IMR-90 (cell line): Measurements from ENCODE around the gene ELFN2. TPM values are rescaled to one million over a fixed set of nuclear protein-coding genes. Genes with fewer than 3 reads are reported as not detected.

Experiments used
- ATAC-seq: fragments of 200-7000 bp; cut with Tn5 transposase; 2 replicates; pipeline ENCODE4 v1.9.1; 2020; ENCODE audit warnings: low read depth, mild to moderate bottlenecking, moderate library complexity
- BruUV-seq: library from RNA; stranded (reverse); fragments of 400-500 nt; replicated peaks from 2 replicates; lab custom pipeline; 2021; lab: Mats Ljungman, UMichigan
- CTCF ChIA-PET: fragments of 300-600 bp; formaldehyde crosslinking; extraction: SDS; loops from one replicate; lab custom pipeline; 2021; ENCODE audit warnings: antibody characterized with exemption; lab: Yijun Ruan, JAX
- POLR2A ChIA-PET: fragments of 300-600 bp; sonication (Branson Sonifier 250); formaldehyde crosslinking; loops from one replicate; lab custom pipeline; 2022; ENCODE audit warnings: antibody characterized with exemption; ENCODE audit not compliant: unreplicated experiment; lab: Charles Lee
- DNase-seq: peaks from one replicate; pipeline ENCODE4 v3.0.0; 2013
- H2AFZ ChIP-seq: replicated peaks from 2 replicates; pipeline ENCODE3; 2013; ENCODE audit warnings: low read length, mild to moderate bottlenecking; ENCODE audit not compliant: poor library complexity
- H2AK5ac ChIP-seq: 2 replicates; pipeline ENCODE4 v1.6.1; 2013; ENCODE audit warnings: low read depth, low read length, inconsistent platforms
- H2AK9ac ChIP-seq: replicated peaks from 2 replicates; pipeline ENCODE3; 2013; ENCODE audit warnings: mild to moderate bottlenecking, low read depth, low read length, moderate library complexity; ENCODE audit not compliant: poor library complexity
- H2BK120ac ChIP-seq: 2 replicates; pipeline ENCODE4 v1.6.1; 2013; ENCODE audit warnings: low read depth, low read length, inconsistent platforms
- H2BK15ac ChIP-seq: 3 replicates; pipeline ENCODE4 v1.6.1; 2013; ENCODE audit warnings: low read depth, low read length, inconsistent platforms
- H2BK20ac ChIP-seq: 2 replicates; pipeline ENCODE4 v1.6.1; 2013; ENCODE audit warnings: low read depth, mild to moderate bottlenecking, inconsistent platforms, low read length, moderate library complexity
- H2BK5ac ChIP-seq: 2 replicates; pipeline ENCODE4 v1.6.1; 2013; ENCODE audit warnings: mild to moderate bottlenecking, low read depth, low read length, inconsistent platforms; ENCODE audit not compliant: poor library complexity, severe bottlenecking
- H3K14ac ChIP-seq: replicated peaks from 2 replicates; pipeline ENCODE4 v1.6.1; 2013; ENCODE audit warnings: low read depth, low read length, inconsistent platforms
- H3K18ac ChIP-seq: 2 replicates; pipeline ENCODE4 v1.6.1; 2013; ENCODE audit warnings: low read depth, low read length, control low read depth
- H3K23ac ChIP-seq: 2 replicates; pipeline ENCODE4 v1.6.1; 2013; ENCODE audit warnings: low read depth, low read length, inconsistent platforms
- H3K27ac ChIP-seq: 2 replicates; pipeline ENCODE4 v1.5.1; 2013; ENCODE audit warnings: mild to moderate bottlenecking, control low read depth, low read length; ENCODE audit not compliant: insufficient read depth
- H3K27me3 ChIP-seq: 2 replicates; pipeline ENCODE4 v1.6.1; 2013; ENCODE audit warnings: low read length; ENCODE audit not compliant: control insufficient read depth, insufficient read depth
- H3K36me3 ChIP-seq: 2 replicates; pipeline ENCODE4 v1.6.1; 2013; ENCODE audit warnings: low read length, mixed read lengths; ENCODE audit not compliant: control insufficient read depth, insufficient read depth
- H3K4ac ChIP-seq: 2 replicates; pipeline ENCODE4 v1.6.1; 2013; ENCODE audit warnings: low read depth, low read length, inconsistent platforms
- H3K4me1 ChIP-seq: 2 replicates; pipeline ENCODE4 v1.6.1; 2013; ENCODE audit warnings: low read length, mixed read lengths; ENCODE audit not compliant: control insufficient read depth, insufficient read depth
- H3K4me2 ChIP-seq: 2 replicates; pipeline ENCODE4 v1.6.1; 2013; ENCODE audit warnings: low read depth, mild to moderate bottlenecking, control low read depth, low read length, moderate library complexity
- H3K4me3 ChIP-seq: 2 replicates; pipeline ENCODE4 v1.5.1; 2013; ENCODE audit warnings: low read depth, mild to moderate bottlenecking, control low read depth, low read length, moderate library complexity; ENCODE audit not compliant: insufficient read depth
- H3K56ac ChIP-seq: 2 replicates; pipeline ENCODE4 v1.6.1; 2013; ENCODE audit warnings: low read length, inconsistent platforms; ENCODE audit not compliant: insufficient read depth; ENCODE audit errors: extremely low read depth
- H3K79me1 ChIP-seq, 2 experiments: 2 replicates each; pipeline ENCODE4 v1.6.1; 2013; ENCODE audit warnings: low read length in 2 of 2, inconsistent platforms in 1 of 2, low read depth in 1 of 2
- H3K9ac ChIP-seq: 2 replicates; pipeline ENCODE4 v1.6.1; 2013; ENCODE audit warnings: low read depth, low read length, control low read depth
- H3K9me1 ChIP-seq: 2 replicates; pipeline ENCODE4 v1.6.1; 2013; ENCODE audit warnings: low read length, inconsistent platforms; ENCODE audit not compliant: insufficient read depth
- H3K9me3 ChIP-seq: 2 replicates; pipeline ENCODE4 v1.6.1; 2013; ENCODE audit warnings: low read length; ENCODE audit not compliant: control insufficient read depth, insufficient read depth
- H4K20me1 ChIP-seq: 2 replicates; pipeline ENCODE4 v1.6.1; 2013; ENCODE audit warnings: low read length, inconsistent platforms; ENCODE audit not compliant: insufficient read depth
- H4K5ac ChIP-seq: 2 replicates; pipeline ENCODE4 v1.6.1; 2013; ENCODE audit warnings: mild to moderate bottlenecking, low read depth, low read length, control low read depth
- H4K8ac ChIP-seq, 2 experiments: 2 replicates each; pipeline ENCODE4 v1.6.1; 2013; ENCODE audit warnings: low read depth in 2 of 2, low read length in 2 of 2, control low read depth in 1 of 2, inconsistent platforms in 1 of 2
- H4K91ac ChIP-seq: 2 replicates; pipeline ENCODE4 v1.6.1; 2013; ENCODE audit warnings: low read depth, low read length, inconsistent platforms; ENCODE audit not compliant: insufficient read depth
- CHD1 ChIP-seq: IDR thresholded peaks from 2 replicates; pipeline ENCODE4 v1.6.1; 2012; ENCODE audit warnings: low read depth, low read length, improper control_type of control experiment
- CTCF ChIP-seq: conservative IDR thresholded peaks from 2 replicates; pipeline ENCODE4 v1.5.1; 2012; ENCODE audit warnings: mild to moderate bottlenecking, low read depth, low read length, improper control_type of control experiment
- FOS ChIP-seq: fragments of 150-350 bp; IDR thresholded peaks from 2 replicates; pipeline ENCODE4 v1.6.1; 2016; ENCODE audit warnings: low read depth, low read length
- MXI1 ChIP-seq: IDR thresholded peaks from 2 replicates; pipeline ENCODE4 v1.6.1; 2012; ENCODE audit warnings: low read depth, mild to moderate bottlenecking, low read length, moderate library complexity, borderline replicate concordance
- POLR2A ChIP-seq: IDR thresholded peaks from 2 replicates; pipeline ENCODE4 v1.6.1; 2012; ENCODE audit warnings: mild to moderate bottlenecking, low read depth, low read length
- RFX5 ChIP-seq: IDR thresholded peaks from 2 replicates; pipeline ENCODE4 v1.8.0; 2012; ENCODE audit warnings: low read depth, mild to moderate bottlenecking, low read length, moderate library complexity
- WGBS, 2 experiments: methylation state at CpG; one replicate each; pipeline versions ENCODE4 v1.1.5 to v1.1.7; 2013; ENCODE audit warnings: missing lambda C conversion rate in 2 of 2; ENCODE audit not compliant: insufficient read length in 1 of 2; ENCODE audit errors: extremely low coverage in 2 of 2; 5-methylcytosine and 5-hydroxymethylcytosine counted together
- dilution Hi-C: fragments of 300-500 bp; cut with HindIII; formaldehyde crosslinking; loops from one replicate; pipeline ENCODE4 v1.14.3; 2018; ENCODE audit warnings: low sequenced_read_pairs; ENCODE audit not compliant: unreplicated experiment
- in situ Hi-C: fragments of 300-500 bp; cut with MboI; formaldehyde crosslinking; loops from 3 replicates; pipeline ENCODE4 v1.14.3; 2019; ENCODE audit warnings: low sequenced_read_pairs, inconsistent platforms, mixed read lengths
- intact Hi-C: fragments of 100-400 bp; cut with micrococcal nuclease; formaldehyde crosslinking; loops from 2 replicates; pipeline ENCODE4 v1.10.0; 2022
- polyA plus RNA-seq, 3 experiments: library from polyadenylated mRNA; depleted of rRNA; stranded (reverse); fragments of >200 nt; gene quantifications; 2 replicates each; pipeline ENCODE4 v1.2.3, GENCODE V29; 2012; ENCODE audit warnings: low replicate concordance in 1 of 3
- total RNA-seq: library from RNA; depleted of rRNA; stranded (reverse); fragments of >200 nt; gene quantifications from 2 replicates; pipeline ENCODE4 v1.2.3, GENCODE V29; 2012

Gene ELFN2
- total and polyA plus RNA-seq, 2 of the 4 experiments (the other 2 are of a cell fraction), result 0.72 to 5.0 TPM

GRCh38 chr22:37342065-37342464, 85.2 kb downstream of the ELFN2 start:
- H3K56ac ChIP-seq, result no peak overlapping the region
- no peak overlapping the region for H3K14ac ChIP-seq
- H3K9ac ChIP-seq, result no peak overlapping the region
- no peak overlapping the region for H4K91ac ChIP-seq
- H3K18ac ChIP-seq, result no peak overlapping the region
- H3K9me1 ChIP-seq, result peaks cover 8% of the 10 kb centered on the region
- ChIA-PET CTCF (no interaction called here), POLR2A (no interaction called here)
- peaks cover 16% of the 10 kb centered on the region for H3K4me1 ChIP-seq
- no TSS peak for BruUV-seq
- TF ChIP-seq CHD1 (no peak), MXI1 (no peak), FOS (no peak), POLR2A (no peak), RFX5 (no peak), CTCF (no peak)
- DNase-seq (no peak), ATAC-seq (no peak)
- H4K5ac ChIP-seq, result no peak overlapping the region
- H2BK5ac ChIP-seq, result no peak overlapping the region
- no peak overlapping the region for H2BK120ac ChIP-seq
- no peak overlapping the region for H2BK15ac ChIP-seq
- intact Hi-C loops (no loop called here), dilution Hi-C loops (no loop called here), in situ Hi-C loops (no loop called here)
- H3K4ac ChIP-seq, result no peak overlapping the region
- H3K27me3 ChIP-seq, result peaks cover 14% of the 10 kb centered on the region
- no peak overlapping the region for H2BK20ac ChIP-seq
- H3K4me3 ChIP-seq, result no peak overlapping the region
- no peaks in the 10 kb centered on the region for H3K9me3 ChIP-seq
- no peak overlapping the region for H3K23ac ChIP-seq
- H2AK5ac ChIP-seq, result no peak overlapping the region
- H4K8ac ChIP-seq, result no peak overlapping the region
- H2AFZ ChIP-seq, result no peak overlapping the region
- no peak overlapping the region for H2AK9ac ChIP-seq
- no peak overlapping the region for H3K27ac ChIP-seq
- WGBS, 2 experiments, result 60% methylated on average over 2 of the region's 6 CpGs; no CpG with 5 or more reads in 1 of the 2 experiments
- H3K79me1 ChIP-seq, result no peaks in the 10 kb centered on the region
- no peaks in the 10 kb centered on the region for H3K36me3 ChIP-seq
- no peak overlapping the region for H3K4me2 ChIP-seq
- no peaks in the 10 kb centered on the region for H4K20me1 ChIP-seq
